Stimulated activated CD8-positive, alpha-beta memory T cell treated with anti-CD3 and anti-CD28 coated beads, Interleukin-4, amount 100 ng/mL, for 24 hours (primary cell): Measurements from ENCODE around the gene PSMC3.

Experiments used
- DNase-seq: peaks from one replicate; pipeline ENCODE4 v3.0.0-alpha.2; 2020; ENCODE audit warnings: low read depth

The PSMC3 gene

GRCh38 chr11:47443028-47443700 is 16.9 kb upstream of the PSMC3 start:
- no peak for DNase-seq

- DNase-seq: no peak
These were observed 16.3 kb upstream of the PSMC3 start for GRCh38 chr11:47442514-47442913.

- DNase-seq: no peak
These were observed 15.2 kb upstream of the PSMC3 start for GRCh38 chr11:47441421-47441820.

- no peak for DNase-seq
These were observed 13.8 kb upstream of the PSMC3 start for GRCh38 chr11:47440054-47440476.

GRCh38 chr11:47438721-47439120 is 12.5 kb upstream of the PSMC3 start:
- DNase-seq: no peak

- DNase-seq: no peak
These were observed 11.6 kb upstream of the PSMC3 start for GRCh38 chr11:47437746-47438418.

GRCh38 chr11:47437218-47437745 is 11.0 kb upstream of the PSMC3 start:
- DNase-seq: no peak

- DNase-seq: no peak
These were observed 10.5 kb upstream of the PSMC3 start for GRCh38 chr11:47436726-47437125.

GRCh38 chr11:47435687-47436086 is 9.4 kb upstream of the PSMC3 start:
- DNase-seq: no peak

- no peak for DNase-seq
These were observed 8.0 kb upstream of the PSMC3 start for GRCh38 chr11:47434011-47434786.

- DNase-seq: no peak
These were observed 6.9 kb upstream of the PSMC3 start for GRCh38 chr11:47433157-47433556.

- DNase-seq: no peak
These were observed 5.3 kb upstream of the PSMC3 start for GRCh38 chr11:47431356-47432083.

GRCh38 chr11:47430524-47430923 is 4.3 kb upstream of the PSMC3 start:
- no peak for DNase-seq

- DNase-seq: no peak
These were observed 628 bp downstream of the PSMC3 start for GRCh38 chr11:47425611-47426010.

GRCh38 chr11:47418454-47419259 is 7.6 kb downstream of the PSMC3 start:
- no peak for DNase-seq

- DNase-seq: no peak
These were observed 8.5 kb downstream of the PSMC3 start for GRCh38 chr11:47417712-47418111.

- DNase-seq: no peak
These were observed 10.2 kb downstream of the PSMC3 start for GRCh38 chr11:47415949-47416472.

GRCh38 chr11:47415091-47415854 is 11.0 kb downstream of the PSMC3 start:
- no peak for DNase-seq

GRCh38 chr11:47414685-47415070 is 11.6 kb downstream of the PSMC3 start:
- no peak for DNase-seq
